DMS114 treated with DMSO at 0.1 percent for 48 hours (cell line): Measurements from ENCODE around the gene PLEKHA7.
A peak's percentile ranks its signal among the peaks of the same experiment; 100 is the strongest.

ENCODE experiments used
- DNase-seq: peaks from one replicate; lab custom pipeline; 2025; ENCODE audit not compliant: unreplicated experiment; lab: John Stamatoyannopoulos, UW

The PLEKHA7 gene

DNA sequence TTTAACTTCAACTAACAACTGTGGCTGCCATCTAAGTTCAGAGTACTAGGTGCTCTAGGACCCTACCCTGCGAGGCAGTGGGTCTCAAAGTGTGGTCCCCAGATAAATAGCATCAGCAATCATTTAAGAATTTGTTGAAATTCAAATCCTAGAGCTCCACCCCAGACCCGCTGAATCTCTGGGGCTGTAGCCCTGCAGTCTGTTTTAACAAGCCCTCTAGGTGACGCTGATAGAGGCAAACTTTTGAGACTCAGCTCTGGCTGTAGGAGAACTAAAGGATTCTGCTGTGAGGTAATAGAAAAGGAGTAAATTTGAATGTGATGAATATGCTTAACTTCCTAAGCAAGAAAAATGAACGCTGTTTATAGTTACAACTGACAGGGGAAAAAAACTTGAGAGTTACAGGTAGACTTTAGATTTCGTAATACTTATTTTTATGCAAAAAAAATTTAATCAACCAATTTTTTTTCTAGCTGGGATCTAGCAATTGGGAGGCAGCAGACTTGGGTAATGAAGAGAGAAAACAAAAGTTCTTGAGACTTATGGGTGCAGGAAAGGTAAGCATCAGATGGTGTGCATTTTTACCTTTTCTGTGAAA lies 270.0 kb downstream of the PLEKHA7 start:
- DNase-seq = no peak

DNA sequence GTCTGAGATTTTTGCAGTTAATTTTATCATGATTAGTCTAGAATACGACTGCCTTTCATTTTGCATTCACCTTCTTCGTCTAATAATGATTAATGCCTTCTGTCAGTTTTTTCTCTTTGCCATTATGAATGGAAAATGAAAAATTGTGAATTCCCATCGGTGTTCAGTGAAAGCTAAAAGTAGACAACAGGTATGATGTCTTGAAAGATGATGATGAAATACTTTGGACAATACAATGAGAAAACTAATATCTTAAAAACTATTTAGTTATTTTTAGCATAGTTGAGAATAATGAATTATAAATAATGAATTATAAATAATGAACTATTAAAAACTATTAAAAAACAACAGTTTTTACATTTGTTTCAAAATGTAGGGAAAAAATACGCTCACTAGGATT lies 270.7 kb downstream of the PLEKHA7 start:
- no peak for DNase-seq

- DNase-seq = no peak
Observed at GRCh38 chr11:16741473-16741872, 272.7 kb downstream of the PLEKHA7 start.

DNA sequence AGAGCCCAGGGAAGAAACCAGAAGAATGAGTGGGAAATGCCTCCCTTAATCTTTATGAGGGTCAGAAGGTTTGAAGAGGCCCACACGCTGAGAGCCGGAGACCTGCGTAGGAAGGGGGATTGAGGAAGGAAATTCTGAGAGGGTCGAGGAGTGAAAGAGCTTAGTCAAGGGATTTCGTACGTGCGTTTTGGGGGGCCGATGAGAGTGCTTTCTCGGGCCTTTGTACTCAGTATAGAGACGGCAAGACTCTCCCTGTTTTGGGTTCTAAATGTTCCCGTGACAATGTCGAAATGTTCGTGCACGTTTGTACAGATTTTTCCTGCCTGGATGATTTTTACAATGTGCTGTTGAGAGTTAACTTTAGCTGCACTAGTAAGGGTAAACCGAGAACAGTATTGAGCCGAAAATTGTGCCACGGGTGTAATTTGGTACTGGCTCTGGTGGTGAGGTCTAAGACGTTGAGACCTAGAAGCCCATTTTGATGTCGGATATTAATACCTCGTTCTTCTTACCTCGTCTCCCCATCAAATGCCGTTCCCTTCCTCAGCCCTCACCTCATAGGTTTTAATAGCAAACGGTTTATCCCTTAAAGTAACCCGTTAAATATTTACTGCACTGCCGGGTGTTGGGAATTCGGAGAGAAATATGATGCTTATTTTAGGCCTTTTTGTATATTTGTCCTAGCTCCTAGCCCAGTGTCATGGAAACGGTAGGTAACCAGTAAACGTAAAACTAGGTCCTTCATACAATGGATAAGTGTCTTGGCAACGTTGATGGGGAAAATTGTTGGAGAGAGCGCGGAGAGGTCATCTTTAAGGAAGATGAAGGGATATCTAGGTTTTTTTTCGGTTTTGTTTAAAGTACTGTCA lies 275.0 kb downstream of the PLEKHA7 start:
- no peak for DNase-seq

GRCh38 chr11:16738193-16738946 lies 275.8 kb downstream of the PLEKHA7 start, which contains the start of gene C11orf58:
Gene C11orf58, plus strand, starts transcription at chr11:16738647. Its CDS starts 132 bp downstream, at chr11:16738779.
- DNase-seq = peak; percentile 87

DNA sequence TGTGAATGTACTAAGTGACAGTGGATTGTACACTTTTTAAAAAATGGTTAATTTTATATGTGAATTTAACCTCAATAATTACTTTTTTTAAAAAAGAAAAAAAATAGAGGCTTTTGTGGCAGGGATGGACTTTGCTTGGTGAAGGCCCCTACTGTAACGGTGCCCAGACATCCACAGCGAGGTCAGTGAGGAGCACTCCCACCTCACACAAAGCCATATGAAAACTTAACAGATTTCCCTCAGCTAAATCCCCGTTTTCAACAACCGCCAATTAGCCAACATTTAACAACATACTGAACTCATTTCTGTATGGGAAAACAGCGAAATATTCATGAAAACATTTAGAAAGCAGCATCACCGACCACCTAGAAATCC lies 276.4 kb downstream of the PLEKHA7 start:
- peak; percentile 44 for DNase-seq
